Nephron (organoid): ENCODE data around the gene IL32.
"Not testable (repeated sequence)": the region's sequence is repeated elsewhere in the genome, so short reads cannot be mapped to it uniquely, and the experiment has no call there.

ENCODE experiments used
- H3K27ac Mint-ChIP-seq, 3 experiments: 2 replicates each; pipeline ENCODE4 v1.8.0; 2020; ENCODE audit warnings: mixed read lengths in 3 of 3, mild to moderate bottlenecking in 2 of 3, moderate library complexity in 1 of 3
- H3K27me3 Mint-ChIP-seq: 2 replicates; pipeline ENCODE4 v1.8.0; 2021; ENCODE audit warnings: low read depth, mild to moderate bottlenecking, moderate library complexity, mixed read lengths
- H3K36me3 Mint-ChIP-seq: 2 replicates; pipeline ENCODE4 v1.8.0; 2020; ENCODE audit warnings: low read depth, mixed read lengths
- H3K4me1 Mint-ChIP-seq: 2 replicates; pipeline ENCODE4 v1.8.0; 2020; ENCODE audit warnings: mixed read lengths
- H3K4me3 Mint-ChIP-seq, 3 experiments: 2 replicates each; pipeline ENCODE4 v1.8.0; 2020; ENCODE audit warnings: mild to moderate bottlenecking in 3 of 3, mixed read lengths in 3 of 3, moderate library complexity in 2 of 3
- H3K9me3 Mint-ChIP-seq: 2 replicates; pipeline ENCODE4 v1.8.0; 2020; ENCODE audit warnings: mixed read lengths
- CTCF ChIP-seq, 3 experiments: fragments of 200-600 bp; sonication (generic); IDR thresholded peaks; one replicate each; pipeline ENCODE4 v1.5.0; 2021; ENCODE audit warnings: antibody characterized with exemption in 3 of 3; ENCODE audit not compliant: unreplicated experiment in 3 of 3

IL32 gene

GRCh38 chr16:3073448-3073847 lies 8.0 kb downstream of the IL32 start:
- Mint-ChIP-seq H3K36me3 (no peaks in the 10 kb centered on the region), H3K4me3 (no peak overlapping the region), H3K4me1 (peaks cover 9% of the 10 kb centered on the region), H3K27ac (no peak overlapping the region), H3K27me3 (peaks cover 23% of the 10 kb centered on the region), H3K9me3 (no peaks in the 10 kb centered on the region)
- TF ChIP-seq CTCF (IDR thresholded peaks at IDR 0.05; ENCODE audit: unreplicated experiment in 3 of 3): no peak

DNA sequence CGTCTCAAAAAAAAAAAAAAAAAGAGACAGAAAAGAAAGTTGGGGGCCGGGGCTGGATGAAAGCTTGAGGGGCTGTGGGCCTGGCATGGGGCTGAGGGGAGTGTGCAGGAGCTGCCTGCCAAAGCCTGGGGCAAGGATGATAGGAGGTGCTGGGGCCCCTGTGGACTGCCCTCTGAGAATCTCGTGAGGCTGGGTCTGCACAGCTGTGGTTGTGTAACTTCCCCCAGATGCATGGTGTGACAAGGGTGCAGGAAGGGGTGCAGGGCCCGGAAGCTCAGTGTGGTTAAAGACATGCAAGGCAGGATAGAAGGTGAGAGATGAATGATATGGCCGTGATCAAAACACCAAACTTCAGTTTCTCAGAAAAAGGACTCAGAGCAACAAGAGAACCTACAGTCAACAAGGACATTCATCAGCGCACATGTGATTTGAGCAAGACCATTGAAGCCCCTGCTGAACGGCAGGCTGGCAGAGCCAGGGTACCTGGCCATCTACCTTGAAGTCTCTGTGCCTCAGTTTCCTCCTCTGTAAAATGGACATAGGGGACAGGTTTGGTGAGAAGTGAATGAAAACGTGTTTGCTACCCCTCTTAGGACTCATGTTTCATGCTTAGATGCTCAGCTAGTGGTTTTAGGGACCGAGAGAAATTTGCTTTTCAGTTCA lies 9.6 kb downstream of the IL32 start:
- Mint-ChIP-seq H3K27me3 (peaks cover 23% of the 10 kb centered on the region), H3K36me3 (no peaks in the 10 kb centered on the region), H3K27ac (no peak overlapping the region), H3K4me3 (no peak overlapping the region), H3K4me1 (peaks cover 4% of the 10 kb centered on the region), H3K9me3 (no peaks in the 10 kb centered on the region)
- no peak for TF ChIP-seq CTCF (IDR thresholded peaks at IDR 0.05; ENCODE audit: unreplicated experiment in 3 of 3)

DNA sequence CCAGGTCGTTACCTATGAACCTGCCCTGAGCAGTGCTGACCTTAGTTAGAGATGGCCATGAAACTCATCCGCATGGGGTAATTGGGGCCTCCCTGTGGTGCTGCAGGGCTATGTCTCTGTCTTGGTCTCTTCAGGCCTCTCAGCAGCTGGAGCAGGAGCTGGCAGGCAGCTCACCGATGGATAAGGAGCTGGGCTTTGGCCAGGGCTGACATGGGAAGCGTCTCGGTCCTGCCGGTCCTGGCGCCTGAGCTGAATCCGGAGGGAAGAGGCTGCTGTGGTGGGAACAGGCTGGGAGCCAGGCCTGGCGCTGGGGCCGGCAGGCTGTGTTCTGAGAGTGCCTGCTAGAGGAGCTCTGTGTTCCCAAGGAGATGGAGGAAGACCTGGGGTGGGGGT lies 10.1 kb downstream of the IL32 start:
- no peaks in the 10 kb centered on the region for H3K36me3 Mint-ChIP-seq
- H3K4me1 Mint-ChIP-seq: no peaks in the 10 kb centered on the region
- no peak overlapping the region for H3K27ac Mint-ChIP-seq
- H3K9me3 Mint-ChIP-seq: no peaks in the 10 kb centered on the region
- TF ChIP-seq CTCF (IDR thresholded peaks at IDR 0.05; ENCODE audit: unreplicated experiment in 3 of 3): no peak
- H3K4me3 Mint-ChIP-seq: no peak overlapping the region
- peaks cover 24% of the 10 kb centered on the region for H3K27me3 Mint-ChIP-seq

DNA sequence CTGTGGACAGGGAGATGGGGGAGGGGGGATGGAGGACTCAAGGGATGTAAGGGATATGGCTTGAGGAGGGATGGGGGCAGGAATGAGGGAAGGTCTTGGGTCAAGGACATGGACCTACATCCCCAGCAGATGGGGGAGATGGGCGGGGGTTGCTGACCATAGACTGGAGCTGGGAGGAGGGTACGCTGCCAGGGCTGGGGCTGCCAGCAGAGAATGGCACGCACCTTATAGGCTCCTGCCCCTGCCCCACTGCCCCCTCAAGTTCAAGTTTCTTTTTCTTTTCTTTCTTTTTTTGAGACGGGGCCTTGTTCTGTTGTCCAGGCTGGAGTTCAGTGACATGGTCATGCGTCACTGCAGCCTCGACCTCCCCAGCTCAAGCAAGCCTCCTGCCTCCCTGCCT lies 10.5 kb downstream of the IL32 start:
- H3K27ac Mint-ChIP-seq, H3K4me3 Mint-ChIP-seq: not testable (repeated sequence)
- peaks cover 24% of the 10 kb centered on the region for H3K27me3 Mint-ChIP-seq

DNA sequence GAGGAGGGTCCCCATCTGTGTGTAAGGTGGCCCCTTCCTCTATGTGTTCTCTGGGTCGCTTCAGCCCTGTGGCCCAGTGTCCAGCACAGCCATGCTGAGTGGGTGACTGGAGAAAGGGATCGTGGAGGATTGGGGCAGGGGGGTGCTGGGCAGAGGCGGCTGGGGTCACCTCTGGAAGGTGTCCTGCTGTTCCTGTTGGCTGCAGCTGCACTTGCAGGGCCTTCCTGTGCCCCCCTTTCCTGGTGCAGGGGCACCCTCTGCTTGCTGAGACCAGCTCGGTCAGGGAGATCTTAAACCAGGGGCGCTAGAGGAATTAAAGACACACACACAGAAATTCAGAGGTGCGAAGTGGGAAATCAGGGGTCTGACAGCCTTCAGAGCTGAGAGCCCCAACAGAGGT lies 11.1 kb downstream of the IL32 start:
- no peaks in the 10 kb centered on the region for H3K4me1 Mint-ChIP-seq
- no peak overlapping the region for H3K27ac Mint-ChIP-seq
- H3K4me3 Mint-ChIP-seq: no peak overlapping the region
- H3K27me3 Mint-ChIP-seq: peaks cover 24% of the 10 kb centered on the region
- H3K9me3 Mint-ChIP-seq: no peaks in the 10 kb centered on the region
- H3K36me3 Mint-ChIP-seq: no peaks in the 10 kb centered on the region
- TF ChIP-seq CTCF (IDR thresholded peaks at IDR 0.05; ENCODE audit: unreplicated experiment in 3 of 3): no peak

More for the DNA sequence above, 10.5 kb downstream of the IL32 start:
- not testable (repeated sequence) for H3K4me1 Mint-ChIP-seq, H3K36me3 Mint-ChIP-seq, H3K9me3 Mint-ChIP-seq

DNA sequence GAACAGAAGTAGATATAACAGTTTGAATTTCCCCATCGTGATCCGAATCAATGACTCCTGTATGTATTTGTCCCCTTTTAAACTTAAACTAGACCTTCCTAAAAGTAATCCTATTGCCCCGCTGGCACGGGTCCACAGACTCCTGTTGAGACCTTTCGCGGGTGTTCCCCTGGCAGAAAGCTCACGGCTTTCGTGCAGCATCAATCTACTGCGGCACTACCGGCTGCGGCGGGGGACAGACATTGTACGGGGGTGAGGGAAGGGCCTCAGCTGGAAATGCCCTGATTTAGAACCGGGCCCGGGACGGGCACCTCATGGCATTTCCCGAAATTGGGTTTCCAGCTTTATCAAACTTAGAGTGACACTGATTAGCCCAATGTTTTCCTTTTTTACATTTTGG lies 14.6 kb downstream of the IL32 start:
- H3K36me3 Mint-ChIP-seq: no peaks in the 10 kb centered on the region
- no peaks in the 10 kb centered on the region for H3K9me3 Mint-ChIP-seq
- no peak overlapping the region for H3K4me3 Mint-ChIP-seq
- H3K4me1 Mint-ChIP-seq: no peaks in the 10 kb centered on the region
- peaks cover 15% of the 10 kb centered on the region for H3K27me3 Mint-ChIP-seq
- no peak for TF ChIP-seq CTCF (IDR thresholded peaks at IDR 0.05; ENCODE audit: unreplicated experiment in 3 of 3)
- no peak overlapping the region for H3K27ac Mint-ChIP-seq

DNA sequence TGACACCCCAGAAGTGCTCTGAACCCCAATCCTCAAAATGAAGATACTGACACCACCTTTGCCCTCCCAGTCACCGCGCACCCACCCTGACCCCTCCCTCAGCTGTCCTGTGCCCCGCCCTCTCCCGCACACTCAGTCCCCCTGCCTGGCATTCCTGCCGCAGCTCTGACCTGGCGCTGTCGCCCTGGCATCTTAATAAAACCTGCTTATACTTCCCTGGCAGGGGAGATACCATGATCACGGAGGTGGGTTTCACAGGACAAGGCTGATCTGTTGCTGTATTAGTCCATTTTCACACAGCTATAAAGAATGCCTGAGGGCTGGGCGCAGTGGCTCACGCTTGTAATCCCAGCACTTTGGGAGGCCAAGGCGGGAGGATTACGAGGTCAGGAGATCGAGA lies 16.5 kb downstream of the IL32 start:
- not testable (repeated sequence) for H3K27ac Mint-ChIP-seq, H3K4me1 Mint-ChIP-seq, H3K4me3 Mint-ChIP-seq, H3K27me3 Mint-ChIP-seq, H3K36me3 Mint-ChIP-seq, H3K9me3 Mint-ChIP-seq

- not testable (repeated sequence) for H3K27me3 Mint-ChIP-seq, H3K36me3 Mint-ChIP-seq, H3K9me3 Mint-ChIP-seq, H3K4me3 Mint-ChIP-seq, H3K27ac Mint-ChIP-seq
- peaks cover 10% of the 10 kb centered on the region for H3K4me1 Mint-ChIP-seq
These were observed 18.0 kb downstream of the IL32 start for GRCh38 chr16:3083408-3083807.
